HepG2 (cell line): ENCODE data around the gene MED15. TPM values are rescaled to one million over a fixed set of nuclear protein-coding genes. Genes with fewer than 3 reads are reported as not detected.

ENCODE experiments used
- ATAC-seq: fragments of 200-7000 bp; cut with Tn5 transposase; 3 replicates; pipeline ENCODE4 v1.9.1; 2020; ENCODE audit warnings: mild to moderate bottlenecking, moderate library complexity
- BruUV-seq: library from RNA; stranded (reverse); fragments of 400-500 nt; replicated peaks from 2 replicates; lab custom pipeline; 2021; lab: Mats Ljungman, UMichigan
- CTCF ChIA-PET: fragments of 300-600 bp; formaldehyde crosslinking; extraction: SDS; loops from one replicate; lab custom pipeline; 2021; ENCODE audit warnings: low total read pairs, inconsistent platforms, low intra/inter-chr PET ratio; lab: Yijun Ruan, JAX
- POLR2A ChIA-PET: fragments of 350-600 bp; sonication (Branson Sonifier 250); formaldehyde crosslinking; loops from one replicate; lab custom pipeline; 2020; ENCODE audit warnings: antibody characterized with exemption, inconsistent platforms; lab: Yijun Ruan, JAX
- DNase-seq: peaks from one replicate; pipeline ENCODE4 v3.0.0-alpha.2; 2015; ENCODE audit warnings: low spot score
- FAIRE-seq: peaks from 3 replicates; lab custom pipeline; 2011; peaks lifted over from hg19 to GRCh38; lab: Jason Lieb, UNC
- H2AFZ ChIP-seq: one replicate; pipeline ENCODE4 v1.6.1; 2011; ENCODE audit warnings: low read length, inconsistent platforms
- H3K27ac ChIP-seq: fragments of 300-600 bp; 3 replicates; pipeline ENCODE4 v1.8.0; 2011; ENCODE audit warnings: mixed run types, mild to moderate bottlenecking, mixed read lengths, low read length, inconsistent platforms; ENCODE audit not compliant: insufficient read depth; ENCODE audit errors: extremely low read length
- H3K27me3 ChIP-seq, 2 experiments: fragments of 200-600 bp in 1 of 2; 2 replicates in 1 of 2; 3 replicates in 1 of 2; pipeline versions ENCODE4 v1.6.0 to v1.8.0; 2011; ENCODE audit warnings: low read length in 2 of 2, mild to moderate bottlenecking in 2 of 2, moderate library complexity in 2 of 2, inconsistent platforms in 1 of 2; ENCODE audit not compliant: insufficient read depth in 2 of 2, control insufficient read depth in 1 of 2
- H3K36me3 ChIP-seq, 2 experiments: fragments of 200-600 bp in 1 of 2; replicated peaks in 1 of 2; 2 replicates in 1 of 2; 3 replicates in 1 of 2; pipeline versions ENCODE4 v1.5.1 to v1.8.0; 2011; ENCODE audit warnings: low read length in 2 of 2, inconsistent platforms in 1 of 2; ENCODE audit not compliant: insufficient read depth in 2 of 2, control insufficient read depth in 1 of 2
- H3K4me1 ChIP-seq: 2 replicates; pipeline ENCODE4 v1.5.1; 2012; ENCODE audit warnings: low read length, inconsistent platforms; ENCODE audit not compliant: insufficient read depth
- H3K4me2 ChIP-seq: 2 replicates; pipeline ENCODE4 v1.6.0; 2011; ENCODE audit warnings: low read depth, low read length, inconsistent platforms
- H3K4me3 ChIP-seq, 3 experiments: fragments of 200-600 bp in 1 of 3; sonication (generic), shearing (Covaris generic) in 1 of 3; replicated peaks in 1 of 3; 2 replicates each; pipeline ENCODE4 v1.5.1; 2011 to 2016; ENCODE audit warnings: low read length in 3 of 3, inconsistent platforms in 2 of 3, low read depth in 2 of 3, mild to moderate bottlenecking in 2 of 3, control low read depth in 1 of 3, mixed read lengths in 1 of 3; ENCODE audit not compliant: insufficient read depth in 1 of 3
- H3K79me2 ChIP-seq: one replicate; pipeline ENCODE4 v1.6.1; 2011; ENCODE audit warnings: low read length, inconsistent platforms; ENCODE audit not compliant: insufficient read depth
- H3K9ac ChIP-seq: 2 replicates; pipeline ENCODE4 v1.6.0; 2011; ENCODE audit warnings: mild to moderate bottlenecking, low read depth, low read length, inconsistent platforms; ENCODE audit not compliant: insufficient read depth
- H3K9me3 ChIP-seq: 2 replicates; pipeline ENCODE4 v1.5.1; 2012; ENCODE audit warnings: mild to moderate bottlenecking, low read length
- H4K20me1 ChIP-seq: 2 replicates; pipeline ENCODE4 v1.6.0; 2011; ENCODE audit warnings: inconsistent platforms, mild to moderate bottlenecking, low read length, moderate library complexity; ENCODE audit not compliant: insufficient read depth
- ATF7 ChIP-seq, 2 experiments: fragments of 450-650 bp in 1 of 2; sonication (generic) in 1 of 2; formaldehyde crosslinking in 1 of 2; IDR thresholded peaks; 2 replicates each; pipeline versions ENCODE4 v1.4.0 to v1.6.1; 2016 to 2020; ENCODE audit warnings: antibody characterized with exemption in 1 of 2, mild to moderate bottlenecking in 1 of 2, missing genetic modification reagents in 1 of 2
- CC2D1A ChIP-seq: sonication (generic); formaldehyde crosslinking; IDR thresholded peaks from 2 replicates; pipeline ENCODE4 v1.8.1; 2023; ENCODE audit warnings: mild to moderate bottlenecking, missing genetic modification reagents
- CEBPG ChIP-seq: IDR thresholded peaks from 2 replicates; pipeline ENCODE4 v1.6.1; 2016
- FOXC1 ChIP-seq: sonication (generic); formaldehyde crosslinking; IDR thresholded peaks from 2 replicates; pipeline ENCODE4 v1.8.0; 2022; ENCODE audit warnings: mild to moderate bottlenecking, missing genetic modification reagents, borderline replicate concordance
- GATA4 ChIP-seq: sonication (generic); IDR thresholded peaks from 2 replicates; pipeline ENCODE4 v1.6.1; 2016; ENCODE audit warnings: antibody characterized with exemption, low read depth, borderline replicate concordance
- NCOA1 ChIP-seq: sonication (generic); formaldehyde crosslinking; IDR thresholded peaks from 2 replicates; pipeline ENCODE4 v1.9.0; 2021; ENCODE audit warnings: missing genetic modification reagents
- NR1H2 ChIP-seq: sonication (generic); formaldehyde crosslinking; IDR thresholded peaks from 2 replicates; pipeline ENCODE4 v1.8.1; 2022; ENCODE audit warnings: low read depth, missing genetic modification reagents, borderline replicate concordance
- SRY ChIP-seq: sonication (generic); formaldehyde crosslinking; IDR thresholded peaks from 2 replicates; pipeline ENCODE4 v1.8.0; 2022; ENCODE audit warnings: mild to moderate bottlenecking, missing genetic modification reagents
- TCF7L2 ChIP-seq: IDR thresholded peaks from 2 replicates; pipeline ENCODE4 v1.6.1; 2011; ENCODE audit warnings: mild to moderate bottlenecking, low read depth, low read length, moderate library complexity
- ZNF331 ChIP-seq: sonication (generic); formaldehyde crosslinking; IDR thresholded peaks from 2 replicates; pipeline ENCODE4 v1.4.0; 2020; ENCODE audit warnings: missing genetic modification reagents
- ZNF780A ChIP-seq: sonication (generic); formaldehyde crosslinking; IDR thresholded peaks from 2 replicates; pipeline ENCODE4 v1.8.0; 2022; ENCODE audit warnings: mild to moderate bottlenecking, missing genetic modification reagents, moderate library complexity
- ZSCAN21 ChIP-seq: sonication (generic); formaldehyde crosslinking; IDR thresholded peaks from 2 replicates; pipeline ENCODE4 v1.8.0; 2022; ENCODE audit warnings: mild to moderate bottlenecking, missing genetic modification reagents, moderate library complexity, borderline replicate concordance
- WGBS: methylation state at CpG from one replicate; pipeline ENCODE4 v1.1.6; 2017; ENCODE audit warnings: low lambda C conversion rate; 5-methylcytosine and 5-hydroxymethylcytosine counted together
- in situ Hi-C: cut with HindIII; loops from 2 replicates; pipeline ENCODE4 v1.10.0; 2017; ENCODE audit warnings: low pct_unique_long_range_greater_than_20kb; ENCODE audit not compliant: extremely low pct_ligation_motif_present
- intact Hi-C: fragments of 100-400 bp; cut with micrococcal nuclease; formaldehyde crosslinking; loops from one replicate; pipeline ENCODE4 v1.10.0; 2022; ENCODE audit not compliant: unreplicated experiment
- polyA plus RNA-seq, 8 experiments: library from polyadenylated mRNA; depleted of rRNA in 3 of 8; stranded (reverse) in 7 of 8; unstranded in 1 of 8; fragments of >200 nt; fragmentation: Illumina TruSeq in 4 of 8; extraction: Trizol in 4 of 8; gene quantifications; 2 replicates each; pipeline versions ENCODE4 v1.2.1 to v1.2.3, GENCODE V29; 2011 to 2016; ENCODE audit warnings: low read depth in 4 of 8, missing spikeins in 1 of 8, mixed read lengths in 1 of 8; ENCODE audit not compliant: insufficient read depth in 1 of 8
- total RNA-seq, 5 experiments: library from RNA; depleted of rRNA; stranded (reverse); fragments of >200 nt; fragmentation: Illumina TruSeq; extraction: Trizol; gene quantifications; 2 replicates each; pipeline ENCODE4 v1.2.3, GENCODE V29; 2016; ENCODE audit warnings: low read depth in 1 of 5
- TF ChIP-seq, protein P1 (sequence below): sonication (generic); formaldehyde crosslinking; IDR thresholded peaks from 2 replicates; pipeline ENCODE4 v1.5.0; 2020; ENCODE audit warnings: mild to moderate bottlenecking, missing genetic modification reagents
- TF ChIP-seq, protein P2 (sequence below): sonication (generic); formaldehyde crosslinking; IDR thresholded peaks from 2 replicates; pipeline ENCODE4 v1.8.1; 2023; ENCODE audit warnings: mild to moderate bottlenecking, missing genetic modification reagents
- TF ChIP-seq, protein P3 (sequence below): sonication (generic); formaldehyde crosslinking; IDR thresholded peaks from 2 replicates; pipeline ENCODE4 v1.5.0; 2020; ENCODE audit warnings: mild to moderate bottlenecking, missing genetic modification reagents, moderate library complexity
- TF ChIP-seq, protein P4 (sequence below): sonication (generic); formaldehyde crosslinking; conservative IDR thresholded peaks from 2 replicates; pipeline ENCODE4 v1.8.0; 2022; ENCODE audit warnings: missing genetic modification reagents

The MED15 gene
- total and polyA plus RNA-seq, 2 of the 13 experiments (the other 11 are each of a cell fraction or from before 2014, with no cell fraction given), result 14.3 to 27.0 TPM

DNA sequence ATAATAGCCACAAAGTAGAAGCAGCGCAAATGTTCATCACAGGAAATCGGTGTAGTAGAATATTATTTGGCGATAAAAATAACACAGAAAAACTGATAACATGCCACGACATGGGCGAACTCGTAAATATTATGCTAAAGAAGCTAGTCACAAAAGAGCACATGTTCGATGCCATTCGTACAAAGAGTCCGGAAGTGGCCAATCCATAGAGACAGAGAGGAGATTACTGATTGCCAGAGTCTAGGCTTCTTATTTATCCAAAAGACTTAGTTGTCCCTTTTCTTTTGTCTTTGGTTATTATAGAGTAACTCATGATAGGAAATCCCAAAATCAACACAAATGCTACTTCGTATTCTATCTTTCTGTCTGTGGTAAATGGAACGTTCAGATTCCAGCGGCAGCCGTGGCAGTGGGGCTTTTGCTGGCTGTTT, 56.5 kb downstream of the MED15 start (continued):
- TF ChIP-seq ZNF331 (CRISPR knock-in tag) (no peak), NR1H2 (CRISPR knock-in tag) (no peak), ZNF780A (CRISPR knock-in tag) (0 out of 2 replicates have a peak, but pooled peaks have one; percentile 9)
- TF ChIP-seq, protein P1, sequence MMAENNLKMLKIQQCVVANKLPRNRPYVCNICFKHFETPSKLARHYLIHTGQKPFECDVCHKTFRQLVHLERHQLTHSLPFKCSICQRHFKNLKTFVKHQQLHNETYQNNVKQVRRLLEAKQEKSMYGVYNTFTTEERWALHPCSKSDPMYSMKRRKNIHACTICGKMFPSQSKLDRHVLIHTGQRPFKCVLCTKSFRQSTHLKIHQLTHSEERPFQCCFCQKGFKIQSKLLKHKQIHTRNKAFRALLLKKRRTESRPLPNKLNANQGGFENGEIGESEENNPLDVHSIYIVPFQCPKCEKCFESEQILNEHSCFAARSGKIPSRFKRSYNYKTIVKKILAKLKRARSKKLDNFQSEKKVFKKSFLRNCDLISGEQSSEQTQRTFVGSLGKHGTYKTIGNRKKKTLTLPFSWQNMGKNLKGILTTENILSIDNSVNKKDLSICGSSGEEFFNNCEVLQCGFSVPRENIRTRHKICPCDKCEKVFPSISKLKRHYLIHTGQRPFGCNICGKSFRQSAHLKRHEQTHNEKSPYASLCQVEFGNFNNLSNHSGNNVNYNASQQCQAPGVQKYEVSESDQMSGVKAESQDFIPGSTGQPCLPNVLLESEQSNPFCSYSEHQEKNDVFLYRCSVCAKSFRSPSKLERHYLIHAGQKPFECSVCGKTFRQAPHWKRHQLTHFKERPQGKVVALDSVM (CRISPR knock-in tag), result no peak

DNA sequence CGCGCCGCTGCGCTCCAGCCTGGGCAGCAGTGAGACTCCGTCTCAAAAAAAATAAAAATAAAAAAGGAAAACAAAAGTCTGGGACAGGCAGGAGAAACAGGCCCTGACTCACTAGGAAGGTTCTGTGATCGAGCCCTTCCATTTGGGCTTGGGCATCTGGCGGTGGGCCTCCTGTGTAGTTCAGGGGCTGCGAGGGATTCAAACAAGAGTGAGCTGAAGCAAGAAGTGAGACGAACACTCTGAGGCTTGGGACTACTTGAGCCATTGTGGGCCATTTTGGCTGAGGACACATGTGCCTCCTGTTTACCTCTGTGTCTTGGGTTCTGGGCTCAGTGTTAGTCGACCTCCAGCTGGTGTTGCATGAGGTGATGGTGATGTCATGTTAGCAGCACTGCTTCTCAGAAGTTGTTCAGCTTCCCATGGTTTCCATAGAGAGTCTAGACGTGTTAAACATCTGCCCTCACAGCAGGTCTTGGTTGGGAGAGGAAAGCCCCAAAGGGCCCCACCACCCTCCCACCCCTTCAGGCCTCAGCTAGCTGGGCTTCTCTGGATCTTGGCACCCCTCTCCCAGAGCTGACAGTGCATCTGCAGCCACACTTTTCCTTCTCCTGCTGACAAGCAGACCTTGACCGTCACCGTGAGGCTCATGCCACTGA, 57.8 kb downstream of the MED15 start:
- H3K36me3 ChIP-seq, result peaks cover 46 to 82% of the 10 kb centered on the region in 2 experiments
- no peak overlapping the region for H3K27ac ChIP-seq
- ChIA-PET POLR2A (interaction anchor here (2.0 kb wide), 1 partner anchor 12 kb away, joined by 5 read pairs; no protein-coding TSS in a partner anchor), CTCF (interaction anchor here (0.8 to 1.7 kb wide), 4 partner anchors 40 to 176 kb away, joined by 3 to 19 read pairs (median 4); no protein-coding TSS in a partner anchor)
- in situ Hi-C loops (no loop called here), intact Hi-C loops (loop anchor here (2.0 kb wide), 1 partner anchor 132 kb away; no protein-coding TSS in a partner anchor)
- BruUV-seq, result no TSS peak
- H2AFZ ChIP-seq, result no peak overlapping the region
- no peaks in the 10 kb centered on the region for H3K27me3 ChIP-seq
- H3K4me3 ChIP-seq, result no peak overlapping the region
- H3K9me3 ChIP-seq, result no peaks in the 10 kb centered on the region
- no peaks in the 10 kb centered on the region for H4K20me1 ChIP-seq
- WGBS, result 97% methylated on average over 12 of the region's 13 CpGs
- no peak overlapping the region for H3K9ac ChIP-seq
- no peaks in the 10 kb centered on the region for H3K79me2 ChIP-seq
- H3K4me2 ChIP-seq, result no peak overlapping the region
- DNase-seq (no peak), FAIRE-seq (no peak), ATAC-seq (no peak)
- H3K4me1 ChIP-seq, result no peaks in the 10 kb centered on the region
- TF ChIP-seq, protein P2, sequence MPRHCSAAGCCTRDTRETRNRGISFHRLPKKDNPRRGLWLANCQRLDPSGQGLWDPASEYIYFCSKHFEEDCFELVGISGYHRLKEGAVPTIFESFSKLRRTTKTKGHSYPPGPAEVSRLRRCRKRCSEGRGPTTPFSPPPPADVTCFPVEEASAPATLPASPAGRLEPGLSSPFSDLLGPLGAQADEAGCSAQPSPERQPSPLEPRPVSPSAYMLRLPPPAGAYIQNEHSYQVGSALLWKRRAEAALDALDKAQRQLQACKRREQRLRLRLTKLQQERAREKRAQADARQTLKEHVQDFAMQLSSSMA (CRISPR knock-in tag), result no peak
- no peak for TF ChIP-seq FOXC1 (CRISPR knock-in tag)
- TF ChIP-seq ATF7 (IDR thresholded peaks at IDR 0.05), result no peak
- TF ChIP-seq ATF7 (CRISPR knock-in tag; IDR thresholded peaks at IDR 0.05), result no peak
- no peak for TF ChIP-seq SRY (CRISPR knock-in tag)
- TF ChIP-seq, protein P3, sequence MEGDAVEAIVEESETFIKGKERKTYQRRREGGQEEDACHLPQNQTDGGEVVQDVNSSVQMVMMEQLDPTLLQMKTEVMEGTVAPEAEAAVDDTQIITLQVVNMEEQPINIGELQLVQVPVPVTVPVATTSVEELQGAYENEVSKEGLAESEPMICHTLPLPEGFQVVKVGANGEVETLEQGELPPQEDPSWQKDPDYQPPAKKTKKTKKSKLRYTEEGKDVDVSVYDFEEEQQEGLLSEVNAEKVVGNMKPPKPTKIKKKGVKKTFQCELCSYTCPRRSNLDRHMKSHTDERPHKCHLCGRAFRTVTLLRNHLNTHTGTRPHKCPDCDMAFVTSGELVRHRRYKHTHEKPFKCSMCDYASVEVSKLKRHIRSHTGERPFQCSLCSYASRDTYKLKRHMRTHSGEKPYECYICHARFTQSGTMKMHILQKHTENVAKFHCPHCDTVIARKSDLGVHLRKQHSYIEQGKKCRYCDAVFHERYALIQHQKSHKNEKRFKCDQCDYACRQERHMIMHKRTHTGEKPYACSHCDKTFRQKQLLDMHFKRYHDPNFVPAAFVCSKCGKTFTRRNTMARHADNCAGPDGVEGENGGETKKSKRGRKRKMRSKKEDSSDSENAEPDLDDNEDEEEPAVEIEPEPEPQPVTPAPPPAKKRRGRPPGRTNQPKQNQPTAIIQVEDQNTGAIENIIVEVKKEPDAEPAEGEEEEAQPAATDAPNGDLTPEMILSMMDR (CRISPR knock-in tag), result no peak
- no peak for TF ChIP-seq CEBPG (CRISPR knock-in tag)
- no peak for TF ChIP-seq GATA4
- TF ChIP-seq CC2D1A, result no peak
- TF ChIP-seq, protein P4, sequence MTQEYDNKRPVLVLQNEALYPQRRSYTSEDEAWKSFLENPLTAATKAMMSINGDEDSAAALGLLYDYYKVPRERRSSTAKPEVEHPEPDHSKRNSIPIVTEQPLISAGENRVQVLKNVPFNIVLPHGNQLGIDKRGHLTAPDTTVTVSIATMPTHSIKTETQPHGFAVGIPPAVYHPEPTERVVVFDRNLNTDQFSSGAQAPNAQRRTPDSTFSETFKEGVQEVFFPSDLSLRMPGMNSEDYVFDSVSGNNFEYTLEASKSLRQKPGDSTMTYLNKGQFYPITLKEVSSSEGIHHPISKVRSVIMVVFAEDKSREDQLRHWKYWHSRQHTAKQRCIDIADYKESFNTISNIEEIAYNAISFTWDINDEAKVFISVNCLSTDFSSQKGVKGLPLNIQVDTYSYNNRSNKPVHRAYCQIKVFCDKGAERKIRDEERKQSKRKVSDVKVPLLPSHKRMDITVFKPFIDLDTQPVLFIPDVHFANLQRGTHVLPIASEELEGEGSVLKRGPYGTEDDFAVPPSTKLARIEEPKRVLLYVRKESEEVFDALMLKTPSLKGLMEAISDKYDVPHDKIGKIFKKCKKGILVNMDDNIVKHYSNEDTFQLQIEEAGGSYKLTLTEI (CRISPR knock-in tag), result no peak
- TF ChIP-seq NCOA1 (CRISPR knock-in tag), result no peak
- TF ChIP-seq TCF7L2, result no peak
- no peak for TF ChIP-seq ZSCAN21 (CRISPR knock-in tag)
